ENCODE measurements around the gene HAX1.
A peak's percentile ranks its signal among the peaks of the same experiment; 100 is the strongest.
"Not testable (repeated sequence)": the region's sequence is repeated elsewhere in the genome, so short reads cannot be mapped to it uniquely, and the experiment has no call there.

HAX1 gene

DNA sequence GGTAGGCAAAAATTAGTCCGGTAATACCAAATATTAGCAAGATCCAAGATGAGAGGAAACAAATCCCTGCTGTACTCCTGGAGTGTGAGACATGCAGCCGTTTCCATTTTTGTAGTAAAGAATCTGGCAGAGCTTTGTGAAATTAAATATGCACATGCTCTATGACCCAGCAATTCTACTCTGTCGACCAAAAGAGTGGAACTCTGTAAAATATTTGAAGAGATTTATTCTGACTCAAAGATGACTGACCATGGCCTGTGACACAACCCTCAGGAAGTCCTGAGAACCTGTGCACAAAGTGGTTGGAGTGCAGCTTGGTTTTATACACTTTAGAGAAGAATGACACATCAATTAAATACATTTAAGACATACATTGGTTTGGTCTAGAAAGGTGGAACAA is 16.2 kb downstream of the HAX1 start:
- DNase-seq = no peak

DNA sequence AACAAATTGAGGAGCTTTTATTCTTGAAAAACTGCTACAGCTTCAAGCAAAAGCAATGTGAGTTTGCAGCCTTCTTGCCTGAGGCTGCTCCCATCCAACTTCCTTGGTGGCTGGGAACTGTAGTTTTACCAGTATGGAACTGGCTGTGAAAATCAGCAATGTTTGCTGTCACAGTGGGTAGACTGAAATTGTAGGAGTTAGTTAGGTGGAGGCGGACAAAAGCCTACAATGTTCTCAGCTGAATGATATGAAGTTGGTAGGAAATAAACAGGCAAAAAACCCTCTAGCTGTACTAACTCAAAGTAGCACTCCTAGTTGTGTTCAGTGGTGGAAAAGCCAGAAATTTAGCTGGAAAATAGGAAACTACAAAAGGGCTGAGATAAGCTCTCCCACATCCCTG is 18.5 kb downstream of the HAX1 start:
- no peak for DNase-seq

DNA sequence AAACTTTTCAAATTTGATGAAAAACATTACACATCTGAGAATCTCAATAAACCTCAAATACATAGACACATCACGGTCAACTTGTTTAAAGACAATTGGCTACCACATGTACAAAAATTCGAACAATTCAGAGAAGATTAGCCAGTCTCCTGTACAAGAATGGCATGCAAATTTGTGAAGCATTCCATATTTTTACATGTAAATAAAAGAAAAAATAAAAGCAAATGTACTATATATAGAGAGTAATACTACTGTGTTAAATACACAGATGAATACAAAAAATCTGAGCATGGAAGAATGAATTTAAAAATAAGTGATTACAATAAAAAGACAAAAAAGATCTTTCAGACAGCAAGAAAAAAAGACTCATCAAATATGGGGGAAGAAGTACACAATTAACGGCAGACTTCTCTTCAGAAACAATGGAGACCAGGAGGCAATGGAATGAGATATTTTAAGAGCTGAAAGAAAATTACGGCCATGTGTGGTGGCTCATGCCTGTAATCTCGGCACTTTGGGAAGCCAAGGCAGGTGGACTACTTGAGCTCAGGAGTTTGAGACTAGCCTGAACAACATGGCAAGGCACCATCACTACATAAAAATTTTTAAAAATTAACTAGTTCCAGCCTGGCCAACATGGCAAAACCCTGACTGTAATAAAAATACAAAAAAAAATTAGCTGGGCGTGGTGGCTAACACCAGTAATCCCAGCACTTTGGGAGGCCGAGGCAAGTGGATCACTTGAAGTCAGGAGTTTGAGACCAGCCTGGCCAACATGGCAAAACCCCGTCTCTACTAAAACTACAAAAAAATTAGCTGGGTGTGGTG is 23.2 kb downstream of the HAX1 start:
- DNase-seq = no peak

DNA sequence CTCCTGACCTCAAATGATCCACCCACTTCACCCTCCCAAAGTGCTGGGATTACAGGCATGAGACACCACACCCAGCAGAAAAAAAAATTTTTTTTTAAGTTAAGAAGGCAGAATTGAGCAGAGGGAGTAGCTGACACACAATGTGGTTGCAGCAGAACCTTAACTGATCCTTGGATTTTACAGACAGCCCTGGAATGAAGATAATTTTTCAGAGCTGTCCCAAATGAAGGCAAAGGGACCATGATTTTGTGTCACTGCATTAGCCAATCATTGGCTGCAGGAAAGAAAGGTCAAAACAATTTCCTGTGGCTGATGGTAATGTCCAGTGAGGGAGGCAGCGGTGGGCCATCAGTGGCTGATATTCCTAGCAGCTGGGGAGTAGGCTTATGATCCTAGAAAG is 29.2 kb downstream of the HAX1 start:
- DNase-seq = no peak

DNA sequence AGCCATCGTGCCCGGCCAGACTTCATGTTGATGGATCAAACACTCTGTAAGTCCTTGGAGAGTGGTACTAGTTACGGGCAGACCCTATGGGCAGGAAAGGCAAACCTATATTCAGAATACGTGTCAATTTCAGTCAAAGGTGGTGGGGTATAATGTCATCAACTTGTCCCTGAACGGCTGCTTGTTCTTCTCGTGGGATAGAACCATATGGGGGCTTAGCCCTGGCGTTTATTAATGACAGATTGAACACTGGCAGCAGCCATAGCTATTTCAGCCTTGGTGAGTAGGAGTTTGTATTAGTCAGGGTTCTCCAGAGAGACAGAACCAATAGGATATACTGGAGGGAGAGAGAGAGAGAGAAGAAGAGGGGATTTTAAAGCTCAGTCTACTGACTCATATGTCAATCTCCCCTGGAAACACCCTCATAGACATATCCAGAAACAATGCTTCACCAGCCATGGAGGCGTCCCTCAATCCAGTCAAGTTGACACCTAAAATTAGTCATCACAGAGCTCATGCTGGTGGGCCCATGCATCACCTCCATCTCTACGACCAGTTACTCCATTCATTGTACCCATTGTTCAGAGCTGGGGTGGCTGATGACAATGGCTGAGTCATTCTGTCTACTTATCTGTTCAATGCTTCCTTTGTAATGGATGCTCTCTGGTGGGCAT is 32.4 kb downstream of the HAX1 start:
- DNase-seq = no peak

DNA sequence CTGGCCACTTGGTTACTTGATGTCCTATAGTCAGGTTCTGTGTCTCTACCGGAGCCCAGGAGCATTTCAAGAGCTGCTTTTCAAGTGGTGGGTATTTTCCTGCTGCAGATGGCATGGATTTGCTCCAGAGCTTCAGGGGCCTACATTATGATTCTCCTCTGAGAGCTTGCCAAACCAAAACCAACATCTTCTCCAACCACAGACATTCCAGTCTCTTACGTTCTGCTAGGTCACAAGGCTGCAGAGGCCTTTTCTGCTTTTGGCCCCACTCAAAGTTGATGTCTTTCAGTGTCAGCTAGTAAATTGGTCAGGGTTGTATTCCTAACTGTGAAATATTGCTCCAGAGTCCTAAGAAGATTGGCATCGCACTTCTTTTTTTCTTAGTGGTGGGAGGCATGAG is 33.7 kb downstream of the HAX1 start:
- DNase-seq = no peak

DNA sequence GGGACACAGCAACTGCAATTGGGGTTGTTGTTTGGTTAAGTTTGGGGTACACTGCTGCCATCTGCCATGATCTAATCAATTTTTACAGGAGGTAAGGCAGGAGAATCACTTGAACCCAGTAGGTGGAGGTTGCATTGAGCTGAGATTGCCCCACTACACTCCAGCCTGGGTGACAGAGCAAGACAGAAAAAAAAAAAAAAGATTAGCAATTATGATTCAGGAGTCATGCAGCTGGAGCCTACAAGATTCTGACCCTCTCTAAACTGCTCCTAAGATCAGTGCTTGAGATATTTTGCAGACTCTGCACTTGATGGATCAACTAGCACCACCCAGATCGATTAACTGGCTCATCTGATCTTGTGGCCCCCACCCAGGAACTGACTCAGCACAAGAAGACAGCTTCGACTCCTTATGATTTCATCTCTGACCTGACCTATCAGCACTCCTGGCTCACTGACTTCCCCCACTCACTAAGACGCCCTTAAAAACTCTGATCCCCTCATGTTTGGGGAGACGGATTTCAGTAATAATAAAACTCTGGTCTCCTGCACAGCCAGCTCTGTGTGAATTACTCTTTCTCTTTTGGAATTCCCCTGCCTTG is 35.3 kb downstream of the HAX1 start:
- DNase-seq = not testable (repeated sequence)

DNA sequence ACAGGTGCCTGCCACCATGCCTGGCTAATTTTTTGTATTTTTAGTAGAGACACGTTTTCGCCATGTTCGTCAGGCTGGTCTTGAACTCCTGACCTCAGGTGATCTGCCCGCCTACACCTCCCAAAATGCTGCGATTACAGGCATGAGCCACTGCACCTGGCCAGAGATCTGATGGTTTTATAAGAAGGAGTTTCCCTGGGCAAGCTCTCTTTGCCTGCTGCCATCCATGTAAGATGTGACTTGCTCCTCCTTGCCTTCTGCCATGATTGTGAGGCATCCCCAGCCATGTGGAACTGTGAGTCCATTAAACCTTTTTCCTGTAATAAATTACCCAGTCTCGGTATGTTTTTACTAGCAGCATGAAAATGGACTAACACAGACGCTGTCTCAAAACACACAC is 36.7 kb downstream of the HAX1 start:
- DNase-seq = not testable (repeated sequence)

DNA sequence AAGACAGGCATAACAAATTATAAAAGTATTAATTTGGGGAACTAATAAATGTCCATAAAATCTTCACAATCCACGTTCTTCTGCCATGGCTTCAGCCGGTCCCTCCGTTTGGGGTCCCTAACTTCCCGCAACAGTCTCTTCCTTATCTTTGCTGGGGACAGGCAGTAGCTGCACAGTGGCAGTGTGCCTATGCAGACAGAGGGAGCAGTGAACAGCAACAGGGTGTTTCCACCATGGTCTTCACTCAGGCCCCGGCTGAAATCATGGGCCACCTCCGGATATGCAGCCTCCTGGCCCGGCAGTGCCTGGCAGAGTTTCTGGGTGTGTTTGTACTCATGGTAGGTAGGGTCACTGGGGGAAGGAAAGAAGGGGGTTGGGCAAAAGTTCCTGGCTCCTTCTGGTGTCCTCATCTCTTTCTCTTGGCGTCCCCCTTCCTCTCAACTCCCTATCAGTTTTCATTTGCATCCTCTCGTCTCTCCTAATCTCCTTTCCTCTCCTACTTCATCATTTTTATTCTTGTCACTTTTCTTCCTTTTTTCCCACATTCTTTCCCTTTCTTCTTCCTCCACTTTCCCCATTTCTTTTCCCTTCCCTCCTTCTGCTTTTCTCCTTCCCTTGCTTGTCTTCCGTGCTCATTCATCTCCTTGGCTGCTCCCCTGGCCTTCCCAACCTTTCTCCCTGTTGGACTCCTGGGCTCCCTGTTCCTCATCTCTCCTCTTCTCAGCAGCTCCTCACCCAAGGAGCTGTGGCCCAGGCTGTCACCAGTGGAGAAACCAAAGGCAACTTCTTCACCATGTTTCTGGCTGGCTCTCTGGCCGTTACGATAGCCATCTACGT is 40.0 kb downstream of the HAX1 start:
- DNase-seq = not testable (repeated sequence)

DNA sequence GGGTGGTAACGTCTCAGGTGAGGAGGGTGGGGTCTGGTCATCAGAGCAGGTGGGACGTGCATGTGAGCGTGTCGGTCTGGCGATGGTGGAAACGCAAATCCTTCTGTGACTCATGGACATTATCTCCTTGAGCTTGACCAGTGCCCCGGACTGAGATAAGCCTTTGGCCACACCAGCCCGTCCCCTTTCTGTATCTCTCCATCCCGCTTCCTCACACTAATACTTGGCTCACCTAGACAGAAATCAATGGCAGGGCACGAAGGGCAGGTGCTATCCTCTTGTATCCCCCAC is 40.6 kb downstream of the HAX1 start:
- no peak for DNase-seq

DNA sequence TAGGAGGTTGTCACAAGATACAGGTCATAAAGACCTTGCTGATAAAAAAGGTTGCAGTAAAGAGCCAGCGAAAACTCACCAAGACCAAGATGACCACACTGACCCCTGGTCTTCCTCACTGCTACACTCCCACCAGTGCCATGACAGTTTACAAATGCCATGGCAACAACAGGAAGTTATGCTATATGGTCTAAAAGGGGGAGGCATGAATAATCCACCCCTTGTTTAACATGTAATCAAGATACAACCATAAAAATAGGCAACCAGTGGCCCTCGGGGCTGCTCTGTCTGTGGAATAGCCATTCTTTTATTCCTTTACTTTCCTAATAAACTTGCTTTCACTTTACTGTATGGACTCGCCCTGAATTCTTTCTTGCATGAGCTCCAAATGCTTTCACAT is 41.8 kb downstream of the HAX1 start:
- not testable (repeated sequence) for DNase-seq

DNA sequence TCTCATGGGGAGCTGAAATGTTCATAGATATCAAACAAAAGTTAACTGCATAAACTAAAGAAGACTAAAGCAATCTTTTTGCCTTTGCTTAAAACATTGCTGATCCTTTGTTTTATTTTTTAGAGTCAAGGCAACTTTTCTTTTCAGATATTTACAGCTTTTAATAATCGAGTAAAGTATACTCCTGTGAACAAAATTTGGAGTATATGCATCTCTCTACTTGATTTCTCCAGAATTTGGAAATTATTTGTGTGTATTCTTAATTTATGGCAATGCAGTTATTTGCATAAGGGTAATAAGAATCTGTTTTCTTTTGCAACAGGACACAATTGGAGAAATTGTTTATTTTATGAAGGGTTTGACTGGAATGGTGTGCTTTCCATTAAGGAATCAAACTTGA is 44.3 kb downstream of the HAX1 start:
- DNase-seq = no peak

DNA sequence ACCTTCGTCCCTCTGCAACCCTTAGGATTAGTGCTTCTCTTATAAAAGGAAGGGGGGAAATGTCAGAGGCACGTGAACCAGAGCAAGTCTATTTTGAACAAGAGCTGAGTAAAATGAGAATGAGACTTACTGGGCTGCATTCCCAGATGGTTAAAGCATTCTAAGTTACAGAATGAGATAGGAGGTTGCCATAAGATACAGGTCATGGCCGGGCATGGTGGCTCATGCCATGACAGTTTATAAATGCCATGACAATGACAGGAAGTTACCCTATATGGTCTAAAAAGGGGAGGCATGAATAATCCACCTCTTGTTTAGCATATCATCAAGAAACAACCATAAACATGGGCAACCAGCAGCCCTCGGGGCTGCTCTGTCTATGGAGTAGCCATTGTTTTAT is 46.0 kb downstream of the HAX1 start:
- no peak for DNase-seq

DNA sequence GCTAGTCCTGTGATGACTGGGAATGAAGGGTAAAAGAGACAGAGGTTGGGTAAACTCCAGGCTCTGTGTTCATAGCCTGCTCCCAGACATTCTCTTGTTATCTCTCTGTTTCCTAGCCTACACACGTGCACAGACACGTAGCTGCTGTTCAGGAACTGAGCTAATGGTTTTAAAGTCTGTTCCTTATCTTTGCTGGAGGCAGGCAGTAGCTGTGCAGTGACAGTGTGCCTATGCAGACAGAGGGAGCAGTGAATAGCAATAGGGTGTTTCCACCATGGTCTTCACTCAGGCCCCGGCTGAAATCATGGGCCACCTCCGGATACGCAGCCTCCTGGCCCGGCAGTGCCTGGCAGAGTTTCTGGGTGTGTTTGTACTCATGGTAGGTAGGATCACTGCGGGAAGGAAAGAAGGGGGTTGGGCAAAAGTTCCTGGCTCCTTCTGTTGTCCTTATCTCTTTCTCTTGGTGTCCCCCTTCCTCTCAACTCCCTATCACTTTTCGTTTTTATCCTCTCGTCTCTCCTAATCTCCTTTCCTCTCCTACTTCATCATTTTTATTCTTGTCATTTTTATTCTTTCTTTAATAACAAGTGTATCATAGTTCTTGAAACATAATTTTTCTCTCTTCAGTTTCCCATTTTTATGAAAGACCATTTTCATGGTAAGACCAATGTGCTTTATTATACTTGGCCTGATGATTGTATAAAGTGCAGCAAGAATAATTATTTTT is 48.6 kb downstream of the HAX1 start, which contains the start of gene AQP10:
AQP10 (plus strand) TSS at position 212 of the 727 bp plus-strand sequence; CDS start at position 275, 63 bp downstream.
- DNase-seq = no peak

DNA sequence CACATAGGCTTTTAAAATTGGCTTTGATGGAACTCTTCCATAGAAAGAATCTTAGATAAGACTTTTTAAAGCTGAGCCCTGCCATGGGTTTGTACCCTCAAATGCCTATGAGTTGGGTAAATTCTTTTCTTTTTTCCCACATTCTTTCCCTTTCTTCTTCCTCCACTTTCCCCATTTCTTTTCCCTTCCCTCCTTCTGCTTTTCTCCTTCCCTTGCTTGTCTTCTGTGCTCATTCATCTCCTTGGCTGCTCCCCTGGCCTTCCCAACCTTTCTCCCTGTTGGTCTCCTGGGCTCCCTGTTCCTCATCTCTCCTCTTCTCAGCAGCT is 49.1 kb downstream of the HAX1 start:
- not testable (repeated sequence) for DNase-seq

DNA sequence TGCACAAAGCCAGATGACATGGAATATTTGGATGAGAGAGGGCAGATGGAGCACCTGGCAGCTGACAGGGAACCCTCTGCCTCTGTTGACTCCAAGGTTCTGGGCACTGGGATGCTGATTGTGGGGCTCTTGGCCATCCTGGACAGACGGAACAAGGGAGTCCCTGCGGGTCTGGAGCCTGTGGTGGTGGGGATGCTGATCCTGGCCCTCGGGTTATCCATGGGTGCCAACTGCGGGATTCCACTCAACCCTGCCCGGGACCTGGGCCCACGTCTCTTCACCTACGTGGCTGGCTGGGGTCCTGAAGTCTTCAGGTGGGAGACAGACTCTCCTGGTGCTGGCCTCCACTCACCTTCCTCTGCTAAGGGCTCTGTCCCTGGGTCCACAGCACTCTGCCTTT is 51.1 kb downstream of the HAX1 start:
- no peak for DNase-seq

DNA sequence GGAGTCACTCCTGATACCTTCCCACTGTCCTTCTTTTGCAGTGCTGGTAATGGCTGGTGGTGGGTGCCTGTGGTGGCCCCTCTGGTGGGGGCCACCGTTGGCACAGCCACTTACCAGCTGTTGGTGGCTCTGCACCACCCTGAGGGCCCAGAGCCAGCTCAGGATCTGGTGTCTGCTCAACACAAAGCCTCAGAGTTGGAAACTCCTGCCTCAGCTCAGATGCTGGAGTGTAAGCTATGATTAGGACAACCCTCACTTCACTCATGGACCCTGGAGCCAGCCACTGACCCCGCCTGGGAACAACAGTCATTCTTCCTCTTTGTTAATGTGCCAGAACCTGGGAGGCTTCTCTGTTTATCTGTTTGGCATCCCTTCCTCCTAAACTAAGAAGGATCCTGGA is 51.8 kb downstream of the HAX1 start:
- no peak for DNase-seq

DNA sequence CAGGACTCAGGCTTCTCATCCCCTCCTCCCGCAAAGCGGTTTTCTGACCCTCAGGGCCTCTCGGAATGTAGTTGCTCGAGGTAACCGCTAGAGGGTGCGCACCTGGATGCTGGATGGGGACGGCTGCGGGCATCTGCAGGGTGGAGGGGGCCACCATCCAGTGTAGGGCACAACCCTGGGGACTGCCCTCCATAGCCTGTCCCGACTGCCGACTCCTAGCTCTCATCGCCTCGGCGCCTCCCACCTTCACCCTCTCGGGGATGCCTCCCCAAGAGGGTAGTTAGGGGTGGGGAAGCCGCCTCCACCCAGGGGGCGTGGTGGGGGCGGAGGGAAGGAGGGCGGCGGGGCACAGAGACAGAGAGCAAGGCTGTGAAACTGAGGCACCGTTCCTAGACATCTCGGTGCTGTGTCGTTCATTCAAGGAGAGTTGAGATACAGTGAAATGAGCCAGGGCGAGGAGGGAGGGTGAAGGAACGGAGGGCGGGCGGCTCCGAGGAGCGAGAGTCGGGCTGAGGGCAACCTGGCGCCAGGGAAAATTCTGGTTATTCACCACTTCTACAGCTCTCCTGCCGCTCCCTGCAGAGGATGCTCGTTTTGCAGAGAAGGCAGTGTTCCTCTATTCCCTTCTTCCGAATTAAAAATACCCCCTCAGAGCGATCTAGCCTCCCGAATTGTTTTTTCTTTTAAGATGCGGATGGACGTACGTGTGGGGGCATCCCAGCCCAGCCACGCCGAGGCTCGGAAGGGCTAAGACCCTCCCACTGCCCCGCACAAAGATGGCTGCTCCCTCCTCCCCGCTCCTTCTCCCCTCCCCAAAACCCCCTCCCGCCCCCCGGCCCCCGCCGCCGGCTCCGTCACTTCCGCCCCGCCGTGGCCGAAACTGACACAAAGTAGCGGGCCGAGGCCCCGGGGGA is 52.5 kb downstream of the HAX1 start, which contains the start of gene ATP8B2:
ATP8B2 (plus strand) TSS at position 857 of the 914 bp plus-strand sequence. CDS start 2,617 bp downstream, outside the sequence.
- DNase-seq = peak; percentile 97

Measured in NCI-H345 (cell line).